Activated T-cell treated with anti-CD3 and anti-CD28 coated beads for 1 hour (primary cell): Measurements from ENCODE around the gene TPX2.
"Not testable (repeated sequence)": the region's sequence is repeated elsewhere in the genome, so short reads cannot be mapped to it uniquely, and the experiment has no call there.

Source experiments
- DNase-seq: peaks from one replicate; pipeline ENCODE4 v3.0.0-alpha.2; 2020; ENCODE audit warnings: low read depth

The TPX2 gene

DNA sequence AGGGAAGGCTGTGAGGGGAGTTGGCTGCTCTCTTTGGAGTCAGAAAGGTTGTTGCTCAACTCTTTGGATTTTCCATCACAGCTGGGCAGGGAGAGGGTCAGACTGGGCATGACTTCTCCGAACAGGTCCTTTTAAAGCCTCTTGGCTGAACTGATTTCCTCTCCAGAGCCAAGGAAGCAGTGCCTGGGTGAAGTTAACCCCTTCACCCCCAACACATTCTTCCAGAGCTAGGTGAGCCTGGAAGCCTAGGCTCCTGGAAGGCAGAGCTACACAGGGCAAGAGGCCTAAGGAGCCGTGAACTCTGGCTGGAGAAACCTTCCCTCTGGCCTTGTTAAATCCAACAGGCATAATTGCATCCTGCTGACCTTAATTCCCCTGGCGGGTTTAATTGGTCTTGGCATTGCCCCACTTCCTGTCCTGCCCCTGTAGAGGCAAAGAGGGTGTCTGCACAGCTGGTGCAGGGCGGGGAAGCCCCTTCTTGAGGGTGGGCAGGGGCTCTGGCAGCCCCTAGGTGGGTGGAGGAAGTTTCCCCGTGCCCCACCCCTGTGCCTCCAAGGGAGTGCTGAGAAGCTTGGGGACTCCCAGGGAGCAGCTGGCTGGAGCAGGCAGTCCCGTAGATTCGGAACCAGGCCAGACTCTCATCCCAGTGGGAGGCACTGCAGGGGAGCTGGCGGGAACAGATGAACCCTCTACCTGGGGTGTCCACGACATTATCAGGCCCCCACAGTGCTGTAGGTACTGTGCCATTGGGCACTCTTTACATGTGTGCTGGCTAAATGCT, 76.5 kb downstream of the TPX2 start:
- DNase-seq = no peak

DNA sequence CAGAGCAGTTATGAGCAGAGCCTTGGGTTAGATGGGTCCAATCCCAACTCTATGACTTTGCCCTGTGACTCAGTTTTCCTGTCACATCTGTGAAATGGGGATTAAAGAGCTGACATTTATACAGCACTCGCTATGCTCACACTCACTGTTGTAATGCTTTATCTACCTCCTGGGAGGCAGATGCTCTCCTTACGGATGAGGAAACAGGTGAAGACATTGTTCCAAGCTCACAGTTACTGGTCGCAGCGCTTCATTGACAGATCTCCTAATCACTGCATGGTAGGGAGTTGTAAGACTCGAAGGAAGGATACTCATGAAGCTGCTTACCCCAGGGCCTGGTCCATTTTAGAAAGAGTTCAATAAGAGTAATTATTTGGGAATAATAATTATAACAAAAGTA, 77.1 kb downstream of the TPX2 start:
- no peak for DNase-seq

GRCh38 chr20:31817461-31817860, 78.4 kb downstream of the TPX2 start:
- no peak for DNase-seq

GRCh38 chr20:31818376-31818908, 79.4 kb downstream of the TPX2 start:
- no peak for DNase-seq

DNA sequence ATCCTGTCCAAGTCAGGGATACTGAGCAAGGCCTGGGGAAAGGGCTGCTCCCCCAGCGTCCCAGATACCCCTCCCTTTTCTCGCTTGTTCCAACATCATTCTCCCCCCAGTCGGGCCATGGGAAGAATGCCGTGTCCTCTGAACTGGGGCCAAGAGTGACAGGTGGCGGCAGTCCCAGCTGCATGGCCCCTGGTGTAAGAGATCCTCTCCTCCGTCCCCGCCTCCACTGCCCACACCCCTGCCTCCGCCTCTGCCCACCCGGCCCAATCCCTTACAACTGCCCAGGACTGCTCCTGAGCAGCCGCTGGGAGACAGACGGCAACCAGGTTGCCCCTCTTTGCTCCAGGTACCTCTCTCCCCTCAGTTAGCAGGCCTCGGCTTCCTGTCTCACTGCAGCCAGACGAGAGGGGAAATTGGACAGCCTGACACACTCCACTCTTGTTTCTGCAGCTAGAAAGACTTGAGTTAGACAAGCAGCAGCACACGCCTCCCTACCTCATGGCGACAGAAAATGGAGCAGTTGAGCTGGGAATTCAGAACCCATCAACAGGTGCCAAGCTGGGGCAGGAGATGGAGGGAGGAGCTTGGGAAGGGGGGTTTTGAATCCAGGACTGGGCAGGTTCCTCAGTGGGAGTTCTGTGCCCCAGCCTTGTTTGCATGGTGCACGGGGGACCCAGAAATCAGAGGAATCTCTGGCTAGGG, 80.1 kb downstream of the TPX2 start, which contains the start of gene MYLK2:
Gene MYLK2, plus strand, starts transcription at position 274 of the 702 bp plus-strand sequence. Its CDS starts 225 bp downstream, at position 499.
- DNase-seq = no peak

DNA sequence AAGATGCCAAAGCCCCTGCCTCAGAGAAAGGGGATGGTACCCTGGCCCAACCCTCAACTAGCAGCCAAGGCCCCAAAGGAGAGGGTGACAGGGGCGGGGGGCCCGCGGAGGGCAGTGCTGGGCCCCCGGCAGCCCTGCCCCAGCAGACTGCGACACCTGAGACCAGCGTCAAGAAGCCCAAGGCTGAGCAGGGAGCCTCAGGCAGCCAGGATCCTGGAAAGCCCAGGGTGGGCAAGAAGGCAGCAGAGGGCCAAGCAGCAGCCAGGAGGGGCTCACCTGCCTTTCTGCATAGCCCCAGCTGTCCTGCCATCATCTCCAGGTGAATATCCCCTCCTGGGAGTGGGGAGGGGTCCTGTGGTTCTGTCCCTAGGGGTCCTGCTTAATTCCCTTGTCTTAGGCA, 81.1 kb downstream of the TPX2 start:
- no peak for DNase-seq

- DNase-seq = no peak
Measured at GRCh38 chr20:31821427-31821826, 82.3 kb downstream of the TPX2 start.

GRCh38 chr20:31822421-31823330, 83.6 kb downstream of the TPX2 start:
- peak; percentile 84 for DNase-seq

DNA sequence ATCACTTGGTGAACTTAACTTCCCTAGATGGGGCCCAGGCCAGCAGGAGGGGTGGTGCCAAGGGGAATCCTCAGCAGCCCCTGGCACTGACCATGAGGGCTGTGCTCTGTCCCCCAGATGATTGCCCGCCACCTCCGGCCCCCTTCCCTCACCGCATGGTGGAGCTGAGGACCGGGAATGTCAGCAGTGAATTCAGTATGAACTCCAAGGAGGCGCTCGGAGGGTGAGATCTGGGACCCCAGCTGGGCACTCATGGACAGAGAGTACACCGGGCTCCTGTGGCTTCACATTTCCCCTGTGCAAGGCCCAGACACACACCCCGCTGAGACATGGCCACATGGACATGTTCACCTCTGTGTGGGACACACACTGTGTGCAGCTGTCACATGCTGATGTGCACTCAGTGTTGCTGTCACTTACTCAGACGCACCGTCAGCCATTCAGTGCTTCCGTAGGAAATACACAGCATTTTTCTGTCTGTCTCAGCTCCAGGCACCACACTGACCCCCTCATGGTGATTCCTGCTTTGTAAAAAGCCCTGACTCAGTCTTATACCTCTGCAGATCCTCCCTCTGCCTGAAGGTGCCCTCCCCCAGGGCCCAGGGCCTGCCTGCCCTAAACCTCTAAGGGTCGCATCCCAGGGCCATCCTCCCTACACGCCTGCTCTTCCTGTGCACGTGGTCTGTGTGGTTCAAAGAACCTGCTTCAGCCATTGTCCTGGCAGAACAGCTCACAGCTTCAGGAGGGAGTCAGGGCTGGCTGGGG, 84.5 kb downstream of the TPX2 start:
- DNase-seq = no peak

- DNase-seq = no peak
Measured at GRCh38 chr20:31824125-31824485, 85.0 kb downstream of the TPX2 start.

- DNase-seq = no peak
Measured at GRCh38 chr20:31824554-31825313, 85.6 kb downstream of the TPX2 start.

DNA sequence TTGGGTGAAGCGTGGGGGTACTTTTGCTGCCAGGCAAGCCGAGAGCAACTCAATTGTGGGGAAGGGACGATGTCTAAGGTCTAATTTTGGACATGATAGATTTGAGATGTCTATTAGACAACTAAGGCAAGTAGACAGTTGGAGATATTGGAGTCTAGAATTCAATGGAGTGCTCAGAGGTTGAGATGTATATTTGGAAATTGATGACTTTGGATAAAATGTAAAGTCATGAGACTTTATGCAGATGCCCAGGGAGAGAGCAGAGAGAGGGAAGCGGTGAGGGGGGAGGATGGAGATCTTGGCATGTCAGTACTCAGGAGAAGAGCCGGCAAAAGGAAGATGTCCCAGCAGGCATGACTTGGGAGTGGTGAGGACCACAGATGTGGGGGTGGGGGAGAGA, 87.0 kb downstream of the TPX2 start:
- no peak for DNase-seq

- DNase-seq = no peak
Measured at GRCh38 chr20:31827059-31827458, 88.0 kb downstream of the TPX2 start.

DNA sequence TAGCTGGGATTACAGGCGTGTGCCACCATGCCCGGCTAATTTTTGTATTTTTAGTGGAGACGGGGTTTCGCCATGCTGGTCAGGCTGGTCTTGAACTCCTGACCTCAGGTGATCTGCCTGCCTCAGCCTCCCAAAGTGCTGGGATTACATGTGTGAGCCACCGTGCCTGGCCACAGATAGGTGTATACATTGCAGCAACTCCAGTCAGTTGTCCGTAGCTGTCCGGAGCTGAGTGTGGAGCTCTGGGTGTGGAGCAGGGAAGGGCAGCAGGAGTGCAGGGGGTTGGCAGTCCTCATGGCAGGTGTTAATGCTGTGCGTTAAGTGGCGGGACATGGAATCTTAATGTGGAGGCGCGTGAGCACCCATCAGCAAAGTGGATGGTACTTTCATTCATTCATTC, 88.9 kb downstream of the TPX2 start:
- DNase-seq = not testable (repeated sequence)

DNA sequence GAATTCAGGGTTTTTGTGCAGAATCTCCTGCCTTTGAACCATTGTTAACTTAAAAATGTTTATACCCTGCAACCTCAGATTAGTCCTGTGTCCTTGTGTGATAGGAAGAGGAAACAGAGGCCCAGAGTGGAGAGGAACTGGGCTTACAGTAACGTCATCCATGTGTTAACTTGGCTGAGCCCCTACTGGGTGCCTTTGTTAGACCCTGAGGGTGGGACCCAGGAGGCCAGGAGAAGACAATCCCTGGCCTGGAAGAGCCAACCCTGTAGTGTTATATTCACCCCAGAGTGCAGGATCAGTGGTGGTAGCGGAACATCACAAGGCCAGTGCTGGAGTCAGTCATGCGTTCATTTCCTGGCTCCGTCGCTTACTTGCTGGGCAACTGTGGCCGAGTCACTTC, 90.6 kb downstream of the TPX2 start:
- no peak for DNase-seq

GRCh38 chr20:31830406-31830981, 91.4 kb downstream of the TPX2 start:
- DNase-seq = no peak

- no peak for DNase-seq
Measured at GRCh38 chr20:31831211-31831610, 92.1 kb downstream of the TPX2 start.

GRCh38 chr20:31831771-31832306, 92.7 kb downstream of the TPX2 start:
- DNase-seq = no peak

DNA sequence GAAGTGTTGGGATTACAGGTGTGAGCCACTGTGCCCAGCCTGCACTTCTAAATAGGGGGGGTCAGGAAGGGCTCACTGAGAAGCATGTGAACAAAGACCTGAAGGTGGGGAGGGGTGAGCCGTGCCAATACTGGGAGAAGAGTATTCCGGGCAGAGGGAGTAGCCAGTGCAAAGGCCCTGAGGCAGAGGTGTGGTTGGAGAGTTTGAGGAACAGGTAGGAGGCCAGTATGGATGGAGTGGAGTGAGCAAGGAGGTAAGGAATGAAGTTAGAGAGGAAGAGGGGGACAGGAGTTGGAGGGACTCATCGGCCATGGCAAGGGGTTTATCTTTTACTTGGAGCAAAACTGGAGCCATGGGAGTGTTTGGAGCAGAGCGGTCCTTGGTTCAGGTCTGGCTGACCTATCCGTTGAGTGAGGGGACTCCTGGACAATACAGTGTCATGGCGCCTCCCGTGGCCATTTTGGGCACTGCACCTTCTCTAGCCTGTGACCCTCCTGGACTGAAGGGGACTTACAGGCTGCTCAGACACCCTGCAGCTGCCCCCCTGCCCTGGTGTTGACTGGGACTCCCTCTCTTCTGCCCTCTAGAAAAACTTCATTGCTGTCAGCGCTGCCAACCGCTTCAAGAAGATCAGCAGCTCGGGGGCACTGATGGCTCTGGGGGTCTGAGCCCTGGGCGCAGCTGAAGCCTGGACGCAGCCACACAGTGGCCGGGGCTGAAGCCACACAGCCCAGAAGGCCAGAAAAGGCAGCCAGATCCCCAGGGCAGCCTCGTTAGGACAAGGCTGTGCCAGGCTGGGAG, 94.2 kb downstream of the TPX2 start:
- DNase-seq = peak; percentile 38
